ENCODE data around the gene PRSS35. TPM values are rescaled to one million over a fixed set of nuclear protein-coding genes. Genes with fewer than 3 reads are reported as not detected.

PRSS35 gene
- total and polyA plus RNA-seq, 2 of the 13 experiments (the other 11 are each of a cell fraction or from before 2014, with no cell fraction given): not detected

DNA sequence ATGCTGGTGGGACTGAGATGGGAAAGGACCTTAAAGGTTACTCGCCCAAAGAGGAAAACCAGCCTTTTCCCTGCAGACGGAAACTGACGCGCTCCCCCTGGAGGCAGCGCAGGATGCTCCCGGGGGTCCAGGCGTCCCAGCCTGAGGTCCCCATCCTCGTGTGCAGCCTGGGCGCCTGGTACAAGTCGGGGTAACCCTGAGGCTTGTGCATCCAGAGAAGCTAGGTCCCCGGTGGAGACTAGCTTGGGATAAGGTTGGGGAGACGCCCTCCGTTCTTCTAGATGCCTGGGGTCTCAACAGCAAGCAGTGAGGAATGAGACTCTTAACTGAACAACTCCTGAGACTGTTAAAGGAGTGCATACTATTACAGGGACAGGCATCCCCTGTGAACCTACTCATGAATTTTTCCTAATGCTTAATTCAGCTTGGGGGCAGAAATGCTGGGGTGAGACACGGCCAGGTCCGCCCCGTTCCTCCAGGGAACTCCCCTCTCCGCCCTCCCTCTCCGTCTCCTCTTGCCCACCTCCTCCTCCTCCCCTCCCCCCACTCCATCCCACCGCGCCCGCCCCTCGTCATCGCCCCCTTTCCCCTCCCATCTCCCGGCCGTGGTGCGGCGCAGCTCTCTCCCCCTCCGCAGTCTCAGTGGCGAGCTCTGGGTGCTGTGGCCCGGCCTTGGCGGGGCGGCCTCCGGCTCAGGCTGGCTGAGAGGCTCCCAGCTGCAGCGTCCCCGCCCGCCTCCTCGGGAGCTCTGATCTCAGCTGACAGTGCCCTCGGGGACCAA is at the start of gene PRSS35 (continued):
- TF ChIP-seq, protein P1, sequence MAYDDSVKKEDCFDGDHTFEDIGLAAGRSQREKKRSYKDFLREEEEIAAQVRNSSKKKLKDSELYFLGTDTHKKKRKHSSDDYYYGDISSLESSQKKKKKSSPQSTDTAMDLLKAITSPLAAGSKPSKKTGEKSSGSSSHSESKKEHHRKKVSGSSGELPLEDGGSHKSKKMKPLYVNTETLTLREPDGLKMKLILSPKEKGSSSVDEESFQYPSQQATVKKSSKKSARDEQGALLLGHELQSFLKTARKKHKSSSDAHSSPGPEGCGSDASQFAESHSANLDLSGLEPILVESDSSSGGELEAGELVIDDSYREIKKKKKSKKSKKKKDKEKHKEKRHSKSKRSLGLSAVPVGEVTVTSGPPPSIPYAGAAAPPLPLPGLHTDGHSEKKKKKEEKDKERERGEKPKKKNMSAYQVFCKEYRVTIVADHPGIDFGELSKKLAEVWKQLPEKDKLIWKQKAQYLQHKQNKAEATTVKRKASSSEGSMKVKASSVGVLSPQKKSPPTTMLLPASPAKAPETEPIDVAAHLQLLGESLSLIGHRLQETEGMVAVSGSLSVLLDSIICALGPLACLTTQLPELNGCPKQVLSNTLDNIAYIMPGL (CRISPR knock-in tag; IDR thresholded peaks at IDR 0.05; ENCODE audit: borderline replicate concordance in 1 of 2, low read depth in 1 of 2): 0 out of 4 replicates have a peak, but pooled peaks of 1 of the 2 experiments have one; percentile 32
- TF ChIP-seq SMC3 (IDR thresholded peaks at IDR 0.05; ENCODE audit: low read length) (peak; percentile 39), ZMYM4 (CRISPR knock-in tag; IDR thresholded peaks at IDR 0.05) (peak; percentile 16; the same call in 1 of the 2 replicates), ZBTB21 (CRISPR knock-in tag; IDR thresholded peaks at IDR 0.05) (no peak), ETV5 (CRISPR knock-in tag; IDR thresholded peaks at IDR 0.05; ENCODE audit: borderline replicate concordance) (0 out of 2 replicates have a peak, but pooled peaks have one; percentile 18), KDM2A (CRISPR knock-in tag; IDR thresholded peaks at IDR 0.05; ENCODE audit: borderline replicate concordance, low read depth) (0 out of 2 replicates have a peak, but pooled peaks have one; percentile 20), PHF8 (CRISPR knock-in tag; IDR thresholded peaks at IDR 0.05) (no peak), POLR2G (IDR thresholded peaks at IDR 0.05; ENCODE audit: low read depth, low read length) (no peak), ZNF34 (CRISPR knock-in tag; IDR thresholded peaks at IDR 0.05; ENCODE audit: borderline replicate concordance) (no peak), RAD21 (CRISPR knock-in tag; IDR thresholded peaks at IDR 0.05) (peak; percentile 51; the same call in 1 of the 2 replicates)
- TF ChIP-seq, protein P2, sequence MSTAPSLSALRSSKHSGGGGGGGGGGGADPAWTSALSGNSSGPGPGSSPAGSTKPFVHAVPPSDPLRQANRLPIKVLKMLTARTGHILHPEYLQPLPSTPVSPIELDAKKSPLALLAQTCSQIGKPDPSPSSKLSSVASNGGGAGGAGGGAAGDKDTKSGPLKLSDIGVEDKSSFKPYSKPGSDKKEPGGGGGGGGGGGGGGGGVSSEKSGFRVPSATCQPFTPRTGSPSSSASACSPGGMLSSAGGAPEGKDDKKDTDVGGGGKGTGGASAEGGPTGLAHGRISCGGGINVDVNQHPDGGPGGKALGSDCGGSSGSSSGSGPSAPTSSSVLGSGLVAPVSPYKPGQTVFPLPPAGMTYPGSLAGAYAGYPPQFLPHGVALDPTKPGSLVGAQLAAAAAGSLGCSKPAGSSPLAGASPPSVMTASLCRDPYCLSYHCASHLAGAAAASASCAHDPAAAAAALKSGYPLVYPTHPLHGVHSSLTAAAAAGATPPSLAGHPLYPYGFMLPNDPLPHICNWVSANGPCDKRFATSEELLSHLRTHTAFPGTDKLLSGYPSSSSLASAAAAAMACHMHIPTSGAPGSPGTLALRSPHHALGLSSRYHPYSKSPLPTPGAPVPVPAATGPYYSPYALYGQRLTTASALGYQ (CRISPR knock-in tag; IDR thresholded peaks at IDR 0.05): no peak
- TF ChIP-seq, protein P3, sequence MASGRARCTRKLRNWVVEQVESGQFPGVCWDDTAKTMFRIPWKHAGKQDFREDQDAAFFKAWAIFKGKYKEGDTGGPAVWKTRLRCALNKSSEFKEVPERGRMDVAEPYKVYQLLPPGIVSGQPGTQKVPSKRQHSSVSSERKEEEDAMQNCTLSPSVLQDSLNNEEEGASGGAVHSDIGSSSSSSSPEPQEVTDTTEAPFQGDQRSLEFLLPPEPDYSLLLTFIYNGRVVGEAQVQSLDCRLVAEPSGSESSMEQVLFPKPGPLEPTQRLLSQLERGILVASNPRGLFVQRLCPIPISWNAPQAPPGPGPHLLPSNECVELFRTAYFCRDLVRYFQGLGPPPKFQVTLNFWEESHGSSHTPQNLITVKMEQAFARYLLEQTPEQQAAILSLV (CRISPR knock-in tag; IDR thresholded peaks at IDR 0.05; ENCODE audit: borderline replicate concordance): no peak
- TF ChIP-seq, protein P4, sequence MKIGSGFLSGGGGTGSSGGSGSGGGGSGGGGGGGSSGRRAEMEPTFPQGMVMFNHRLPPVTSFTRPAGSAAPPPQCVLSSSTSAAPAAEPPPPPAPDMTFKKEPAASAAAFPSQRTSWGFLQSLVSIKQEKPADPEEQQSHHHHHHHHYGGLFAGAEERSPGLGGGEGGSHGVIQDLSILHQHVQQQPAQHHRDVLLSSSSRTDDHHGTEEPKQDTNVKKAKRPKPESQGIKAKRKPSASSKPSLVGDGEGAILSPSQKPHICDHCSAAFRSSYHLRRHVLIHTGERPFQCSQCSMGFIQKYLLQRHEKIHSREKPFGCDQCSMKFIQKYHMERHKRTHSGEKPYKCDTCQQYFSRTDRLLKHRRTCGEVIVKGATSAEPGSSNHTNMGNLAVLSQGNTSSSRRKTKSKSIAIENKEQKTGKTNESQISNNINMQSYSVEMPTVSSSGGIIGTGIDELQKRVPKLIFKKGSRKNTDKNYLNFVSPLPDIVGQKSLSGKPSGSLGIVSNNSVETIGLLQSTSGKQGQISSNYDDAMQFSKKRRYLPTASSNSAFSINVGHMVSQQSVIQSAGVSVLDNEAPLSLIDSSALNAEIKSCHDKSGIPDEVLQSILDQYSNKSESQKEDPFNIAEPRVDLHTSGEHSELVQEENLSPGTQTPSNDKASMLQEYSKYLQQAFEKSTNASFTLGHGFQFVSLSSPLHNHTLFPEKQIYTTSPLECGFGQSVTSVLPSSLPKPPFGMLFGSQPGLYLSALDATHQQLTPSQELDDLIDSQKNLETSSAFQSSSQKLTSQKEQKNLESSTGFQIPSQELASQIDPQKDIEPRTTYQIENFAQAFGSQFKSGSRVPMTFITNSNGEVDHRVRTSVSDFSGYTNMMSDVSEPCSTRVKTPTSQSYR (CRISPR knock-in tag; IDR thresholded peaks at IDR 0.05; ENCODE audit: borderline replicate concordance): no peak
- TF ChIP-seq, protein P5, sequence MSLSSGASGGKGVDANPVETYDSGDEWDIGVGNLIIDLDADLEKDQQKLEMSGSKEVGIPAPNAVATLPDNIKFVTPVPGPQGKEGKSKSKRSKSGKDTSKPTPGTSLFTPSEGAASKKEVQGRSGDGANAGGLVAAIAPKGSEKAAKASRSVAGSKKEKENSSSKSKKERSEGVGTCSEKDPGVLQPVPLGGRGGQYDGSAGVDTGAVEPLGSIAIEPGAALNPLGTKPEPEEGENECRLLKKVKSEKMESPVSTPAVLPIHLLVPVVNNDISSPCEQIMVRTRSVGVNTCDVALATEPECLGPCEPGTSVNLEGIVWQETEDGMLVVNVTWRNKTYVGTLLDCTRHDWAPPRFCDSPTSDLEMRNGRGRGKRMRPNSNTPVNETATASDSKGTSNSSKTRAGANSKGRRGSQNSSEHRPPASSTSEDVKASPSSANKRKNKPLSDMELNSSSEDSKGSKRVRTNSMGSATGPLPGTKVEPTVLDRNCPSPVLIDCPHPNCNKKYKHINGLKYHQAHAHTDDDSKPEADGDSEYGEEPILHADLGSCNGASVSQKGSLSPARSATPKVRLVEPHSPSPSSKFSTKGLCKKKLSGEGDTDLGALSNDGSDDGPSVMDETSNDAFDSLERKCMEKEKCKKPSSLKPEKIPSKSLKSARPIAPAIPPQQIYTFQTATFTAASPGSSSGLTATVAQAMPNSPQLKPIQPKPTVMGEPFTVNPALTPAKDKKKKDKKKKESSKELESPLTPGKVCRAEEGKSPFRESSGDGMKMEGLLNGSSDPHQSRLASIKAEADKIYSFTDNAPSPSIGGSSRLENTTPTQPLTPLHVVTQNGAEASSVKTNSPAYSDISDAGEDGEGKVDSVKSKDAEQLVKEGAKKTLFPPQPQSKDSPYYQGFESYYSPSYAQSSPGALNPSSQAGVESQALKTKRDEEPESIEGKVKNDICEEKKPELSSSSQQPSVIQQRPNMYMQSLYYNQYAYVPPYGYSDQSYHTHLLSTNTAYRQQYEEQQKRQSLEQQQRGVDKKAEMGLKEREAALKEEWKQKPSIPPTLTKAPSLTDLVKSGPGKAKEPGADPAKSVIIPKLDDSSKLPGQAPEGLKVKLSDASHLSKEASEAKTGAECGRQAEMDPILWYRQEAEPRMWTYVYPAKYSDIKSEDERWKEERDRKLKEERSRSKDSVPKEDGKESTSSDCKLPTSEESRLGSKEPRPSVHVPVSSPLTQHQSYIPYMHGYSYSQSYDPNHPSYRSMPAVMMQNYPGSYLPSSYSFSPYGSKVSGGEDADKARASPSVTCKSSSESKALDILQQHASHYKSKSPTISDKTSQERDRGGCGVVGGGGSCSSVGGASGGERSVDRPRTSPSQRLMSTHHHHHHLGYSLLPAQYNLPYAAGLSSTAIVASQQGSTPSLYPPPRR (CRISPR knock-in tag; IDR thresholded peaks at IDR 0.05; ENCODE audit: borderline replicate concordance): no peak

Data from HepG2 (cell line).